ENCODE data around the gene ASXL1.

- TF ChIP-seq GATA2 (IDR thresholded peaks at IDR 0.05; ENCODE audit: low read depth, low read length) (no peak), GATA3 (IDR thresholded peaks at IDR 0.05; ENCODE audit: low read depth, low read length) (no peak)
Measured at GRCh38 chr20:32336918-32337347, 21.2 kb upstream of the ASXL1 start.

Measured in SH-SY5Y (cell line).